GM19023 (cell line): ENCODE data around the gene SFXN3.

Source experiments
- ATAC-seq: cut with Tn5 transposase; IDR thresholded peaks from one replicate; pipeline ENCODE4 v1.9.1; 2021; ENCODE audit warnings: mild to moderate bottlenecking, moderate library complexity; ENCODE audit not compliant: unreplicated experiment

Gene SFXN3

GRCh38 chr10:101055411-101055810 lies 24.4 kb downstream of the SFXN3 start:
- no peak for ATAC-seq

- no peak for ATAC-seq
Measured at GRCh38 chr10:101056365-101057151, 25.5 kb downstream of the SFXN3 start.

- peak; percentile 40 for ATAC-seq
Measured at GRCh38 chr10:101060036-101060950, 29.3 kb downstream of the SFXN3 start.

GRCh38 chr10:101060951-101061623 lies 30.1 kb downstream of the SFXN3 start:
- peak; percentile 56 for ATAC-seq

- ATAC-seq = no peak
Measured at GRCh38 chr10:101061624-101062231, 30.7 kb downstream of the SFXN3 start, which contains the start of gene KAZALD1. Gene KAZALD1, plus strand, starts transcription at chr10:101061989. Its CDS starts 604 bp downstream, at chr10:101062593.

GRCh38 chr10:101062232-101063049 lies 31.4 kb downstream of the SFXN3 start:
- ATAC-seq = no peak

- no peak for ATAC-seq
Measured at GRCh38 chr10:101063050-101063525, 32.1 kb downstream of the SFXN3 start.

- no peak for ATAC-seq
Measured at GRCh38 chr10:101063548-101064414, 32.7 kb downstream of the SFXN3 start.

GRCh38 chr10:101064415-101065030 lies 33.5 kb downstream of the SFXN3 start:
- no peak for ATAC-seq

- no peak for ATAC-seq
Measured at GRCh38 chr10:101065481-101066145, 34.6 kb downstream of the SFXN3 start.

GRCh38 chr10:101066146-101066895 lies 35.3 kb downstream of the SFXN3 start:
- ATAC-seq = no peak

- no peak for ATAC-seq
Measured at GRCh38 chr10:101066896-101067355, 35.9 kb downstream of the SFXN3 start.

- ATAC-seq = peak; percentile 53
Measured at GRCh38 chr10:101067356-101068083, 36.5 kb downstream of the SFXN3 start.

GRCh38 chr10:101069441-101069840 lies 38.4 kb downstream of the SFXN3 start:
- no peak for ATAC-seq

GRCh38 chr10:101070098-101070497 lies 39.1 kb downstream of the SFXN3 start:
- ATAC-seq = no peak

- ATAC-seq = no peak
Measured at GRCh38 chr10:101071267-101071884, 40.3 kb downstream of the SFXN3 start.
